Thoracic aorta (tissue), 2 donors: Measurements from ENCODE around the gene IYD. TPM values are rescaled to one million over a fixed set of nuclear protein-coding genes. Genes with fewer than 3 reads are reported as not detected.

Source experiments
- ATAC-seq: fragments of 150-250 bp; one replicate; pipeline ENCODE4 v1.8.0; 2017; ENCODE audit warnings: low read depth; ENCODE audit not compliant: insufficient number of reproducible peaks, low FRiP score
- DNase-seq: peaks from one replicate; pipeline ENCODE4 v3.0.0-alpha.2; 2020; ENCODE audit warnings: low spot score
- H3K27ac ChIP-seq, 2 donors: fragments of 200-600 bp; sonication (generic); 1 replicate in 1 of 2; 2 replicates in 1 of 2; pipeline ENCODE4 v1.5.1; 2016; ENCODE audit warnings: mild to moderate bottlenecking in 2 of 2, moderate library complexity in 2 of 2
- H3K27me3 ChIP-seq: fragments of 200-600 bp; sonication (generic); replicated peaks from 2 replicates; pipeline ENCODE4 v1.6.0; 2016; ENCODE audit warnings: mild to moderate bottlenecking; ENCODE audit not compliant: insufficient read depth
- H3K36me3 ChIP-seq: fragments of 200-600 bp; sonication (generic); one replicate; pipeline ENCODE4 v1.5.1; 2016
- H3K4me1 ChIP-seq, 2 donors: fragments of 200-600 bp; sonication (generic); 1 replicate in 1 of 2; 2 replicates in 1 of 2; pipeline versions ENCODE4 v1.5.1 to v1.6.0; 2016; ENCODE audit warnings: low read depth in 2 of 2, mild to moderate bottlenecking in 1 of 2; ENCODE audit not compliant: control insufficient read depth in 1 of 2
- H3K4me3 ChIP-seq: fragments of 200-600 bp; sonication (generic); 2 replicates; pipeline ENCODE4 v1.5.1; 2016; ENCODE audit warnings: mild to moderate bottlenecking
- H3K9me3 ChIP-seq: fragments of 200-600 bp; sonication (generic); 2 replicates; pipeline ENCODE4 v1.5.1; 2016
- CTCF ChIP-seq: fragments of 200-600 bp; sonication (generic); IDR thresholded peaks from one replicate; pipeline ENCODE4 v1.5.1; 2019; ENCODE audit warnings: antibody characterized with exemption
- total RNA-seq, 2 donors: library from RNA; depleted of rRNA; stranded (reverse); fragments of >200 nt; gene quantifications; one replicate each; pipeline versions ENCODE4 v1.1.0 to v1.2.3, GENCODE V29; 2016

Gene IYD
- total RNA-seq, 2 donors from 2014 or later: 0.27 to 2.3 TPM

GRCh38 chr6:150451807-150452427, 83.1 kb downstream of the IYD start:
- H3K27ac ChIP-seq: no peak overlapping the region

DNA sequence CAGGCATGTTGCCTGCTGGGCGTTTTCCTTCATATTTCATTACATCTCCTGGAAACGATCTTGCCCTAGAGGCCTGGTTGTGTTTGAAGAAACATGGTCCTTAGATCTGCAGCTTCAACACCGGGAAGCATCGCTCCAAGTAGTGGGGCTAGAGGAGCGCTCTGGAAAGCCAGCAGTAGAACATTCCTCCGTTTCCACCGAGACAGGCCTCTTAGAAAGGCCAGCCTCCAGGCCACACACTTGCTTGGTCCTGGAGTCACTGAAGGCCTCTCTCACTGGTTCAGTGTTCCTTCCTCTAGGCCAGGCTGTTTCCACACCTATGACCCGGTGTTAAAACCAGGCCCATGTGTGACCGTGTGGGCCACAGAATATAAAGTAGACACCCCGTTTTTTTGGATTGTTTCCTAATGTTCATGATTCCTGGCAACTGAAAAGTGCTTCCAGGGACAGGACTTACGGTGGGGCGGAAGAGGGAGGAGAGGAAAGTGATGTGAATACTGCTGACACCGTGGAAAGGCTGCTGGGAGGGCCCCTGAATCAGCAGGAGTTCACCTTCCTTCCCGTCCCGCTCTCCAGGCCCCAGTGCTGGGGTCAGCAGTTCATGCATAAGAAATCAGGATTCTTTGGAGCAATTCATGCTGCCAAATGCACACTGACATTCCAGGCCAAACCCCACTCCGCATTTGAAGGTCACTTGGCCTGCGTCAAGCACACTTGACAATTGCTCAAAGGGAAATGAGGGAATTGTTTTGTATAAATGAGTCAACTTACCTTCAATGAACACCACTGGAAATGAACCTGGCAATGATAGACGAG, 83.8 kb downstream of the IYD start:
- Histone ChIP-seq H3K4me1 (no peaks in the 10 kb centered on the region), H3K9me3 (no peaks in the 10 kb centered on the region), H3K36me3 (no peaks in the 10 kb centered on the region), H3K27ac (no peak overlapping the region), H3K27me3 (no peaks in the 10 kb centered on the region), H3K4me3 (no peak overlapping the region)
- no peak for TF ChIP-seq CTCF
- ATAC-seq (no peak), DNase-seq (no peak)

More at GRCh38 chr6:150451807-150452427, 83.1 kb downstream of the IYD start:
- no peaks in the 10 kb centered on the region for H3K4me1 ChIP-seq
- H3K27me3 ChIP-seq: no peaks in the 10 kb centered on the region
- no peaks in the 10 kb centered on the region for H3K36me3 ChIP-seq
- TF ChIP-seq CTCF: no peak
- DNase-seq: no peak
- ATAC-seq: no peak
- no peak overlapping the region for H3K4me3 ChIP-seq
- H3K9me3 ChIP-seq: no peaks in the 10 kb centered on the region

- DNase-seq: no peak
- no peaks in the 10 kb centered on the region for H3K36me3 ChIP-seq
- H3K4me3 ChIP-seq: no peak overlapping the region
- no peaks in the 10 kb centered on the region for H3K4me1 ChIP-seq
- ATAC-seq: no peak
- no peaks in the 10 kb centered on the region for H3K27me3 ChIP-seq
- H3K27ac ChIP-seq: no peak overlapping the region
- TF ChIP-seq CTCF: no peak
- H3K9me3 ChIP-seq: no peaks in the 10 kb centered on the region
Observed at GRCh38 chr6:150453357-150453756, 84.5 kb downstream of the IYD start.

Other genes with a start within 250 kb of the IYD start
- gene PPP1R14C, start 226.0 kb upstream of the IYD start, total RNA-seq: 1 to 10 TPM in 1 of 2 donors, under 1 TPM in 1; 0.95 to 1.3 TPM
- gene PLEKHG1, start 230.9 kb downstream of the IYD start, total RNA-seq: 10 to 100 TPM in 1 of 2 donors, 1 to 10 TPM in 1; 8.4 to 29.3 TPM